H9 (cell line): ENCODE measurements around the gene TCERG1L. TPM values are rescaled to one million over a fixed set of nuclear protein-coding genes. Genes with fewer than 3 reads are reported as not detected.

Source experiments
- DNase-seq: peaks from one replicate; pipeline ENCODE4 v3.0.0-alpha.2; 2017
- H2AFZ ChIP-seq: one replicate; pipeline ENCODE4 v1.6.1; 2013; ENCODE audit warnings: mild to moderate bottlenecking, low read length, control low read depth, moderate library complexity
- H2AK5ac ChIP-seq: 2 replicates; pipeline ENCODE4 v1.6.1; 2013; ENCODE audit warnings: low read length, control low read depth, mixed read lengths; ENCODE audit not compliant: insufficient read length
- H2BK120ac ChIP-seq: one replicate; pipeline ENCODE4 v1.6.1; 2013; ENCODE audit warnings: low read depth, mild to moderate bottlenecking, low read length, control low read depth, inconsistent platforms; ENCODE audit not compliant: poor library complexity, severe bottlenecking
- H2BK12ac ChIP-seq: 2 replicates; pipeline ENCODE4 v1.6.1; 2013; ENCODE audit warnings: low read length, control low read depth, mixed read lengths, low read depth; ENCODE audit not compliant: insufficient read length
- H2BK15ac ChIP-seq: 2 replicates; pipeline ENCODE4 v1.6.1; 2013; ENCODE audit warnings: low read depth, low read length, control low read depth
- H2BK20ac ChIP-seq: one replicate; pipeline ENCODE4 v1.6.1; 2013; ENCODE audit warnings: low read depth, mild to moderate bottlenecking, low read length, control low read depth, inconsistent platforms; ENCODE audit not compliant: poor library complexity, severe bottlenecking
- H2BK5ac ChIP-seq: 2 replicates; pipeline ENCODE4 v1.6.1; 2013; ENCODE audit warnings: low read length, control low read depth, mixed read lengths; ENCODE audit not compliant: insufficient read length
- H3K14ac ChIP-seq: 2 replicates; pipeline ENCODE4 v1.6.1; 2013; ENCODE audit warnings: low read length, control low read depth; ENCODE audit not compliant: insufficient read depth
- H3K18ac ChIP-seq: 2 replicates; pipeline ENCODE4 v1.6.1; 2013; ENCODE audit warnings: low read depth, mild to moderate bottlenecking, mixed read lengths, low read length, control low read depth; ENCODE audit not compliant: insufficient read length
- H3K23ac ChIP-seq: 2 replicates; pipeline ENCODE4 v1.6.1; 2013; ENCODE audit warnings: low read length, control low read depth, mixed read lengths, low read depth; ENCODE audit not compliant: insufficient read length
- H3K23me2 ChIP-seq: 2 replicates; pipeline ENCODE4 v1.6.1; 2013; ENCODE audit warnings: low read depth, mild to moderate bottlenecking, mixed read lengths, low read length, control low read depth; ENCODE audit not compliant: insufficient read length, poor library complexity, severe bottlenecking
- H3K27ac ChIP-seq: 2 replicates; pipeline ENCODE4 v1.5.1; 2013; ENCODE audit warnings: low read length, control low read depth, mixed read lengths, low read depth; ENCODE audit not compliant: insufficient read length
- H3K27me3 ChIP-seq: 2 replicates; pipeline ENCODE4 v1.6.1; 2013; ENCODE audit warnings: low read length, control low read depth, inconsistent platforms; ENCODE audit not compliant: insufficient read depth
- H3K4ac ChIP-seq: 2 replicates; pipeline ENCODE4 v1.6.1; 2013; ENCODE audit warnings: low read depth, mild to moderate bottlenecking, control low read depth, inconsistent platforms, low read length, moderate library complexity
- H3K4me1 ChIP-seq: 2 replicates; pipeline ENCODE4 v1.6.1; 2013; ENCODE audit warnings: low read length, control low read depth, inconsistent platforms; ENCODE audit not compliant: insufficient read depth
- H3K4me2 ChIP-seq: 2 replicates; pipeline ENCODE4 v1.6.1; 2013; ENCODE audit warnings: low read length, control low read depth, mixed read lengths; ENCODE audit not compliant: insufficient read length, insufficient read depth
- H3K56ac ChIP-seq: 2 replicates; pipeline ENCODE4 v1.6.1; 2013; ENCODE audit warnings: low read depth, mild to moderate bottlenecking, mixed read lengths, low read length, control low read depth; ENCODE audit not compliant: insufficient read length
- H3K79me1 ChIP-seq: 2 replicates; pipeline ENCODE4 v1.6.1; 2013; ENCODE audit warnings: low read depth, mild to moderate bottlenecking, moderate library complexity, low read length, control low read depth, inconsistent platforms; ENCODE audit not compliant: insufficient read depth, poor library complexity, severe bottlenecking
- H3K79me2 ChIP-seq: 2 replicates; pipeline ENCODE4 v1.6.1; 2013; ENCODE audit warnings: low read length, control low read depth, inconsistent platforms; ENCODE audit not compliant: insufficient read depth
- H3K9ac ChIP-seq: 2 replicates; pipeline ENCODE4 v1.6.1; 2013; ENCODE audit warnings: low read length, control low read depth, mixed read lengths; ENCODE audit not compliant: insufficient read length; ENCODE audit errors: extremely low read depth
- H3K9me3 ChIP-seq: one replicate; pipeline ENCODE4 v1.6.1; 2013; ENCODE audit warnings: low read depth, low read length, inconsistent platforms; ENCODE audit not compliant: control insufficient read depth
- H3T11ph ChIP-seq: one replicate; pipeline ENCODE4 v1.6.1; 2013; ENCODE audit warnings: mild to moderate bottlenecking, low read length, control low read depth, inconsistent platforms
- H4K20me1 ChIP-seq: one replicate; pipeline ENCODE4 v1.6.1; 2013; ENCODE audit not compliant: control insufficient read depth, insufficient read length, insufficient read depth
- H4K5ac ChIP-seq: 2 replicates; pipeline ENCODE4 v1.6.1; 2013; ENCODE audit warnings: low read depth, mild to moderate bottlenecking, mixed read lengths, low read length, control low read depth; ENCODE audit not compliant: insufficient read length
- H4K8ac ChIP-seq: replicated peaks from 2 replicates; pipeline ENCODE4 v1.6.1; 2013; ENCODE audit warnings: low read length, control low read depth, mixed read lengths, low read depth; ENCODE audit not compliant: insufficient read length
- H4K91ac ChIP-seq: 2 replicates; pipeline ENCODE4 v1.6.1; 2013; ENCODE audit warnings: low read depth, mild to moderate bottlenecking, moderate library complexity, mixed read lengths, low read length, control low read depth; ENCODE audit not compliant: insufficient read length
- H3K27ac Mint-ChIP-seq, 3 experiments: 2 replicates in 2 of 3; 3 replicates in 1 of 3; pipeline ENCODE4 v1.8.0; 2020 to 2021; ENCODE audit warnings: mixed read lengths in 3 of 3, mild to moderate bottlenecking in 1 of 3, moderate library complexity in 1 of 3
- H3K27me3 Mint-ChIP-seq: 2 replicates; pipeline ENCODE4 v1.8.0; 2021; ENCODE audit warnings: low read depth, mild to moderate bottlenecking, moderate library complexity, mixed read lengths
- H3K36me3 Mint-ChIP-seq, 3 experiments: 2 replicates in 2 of 3; 3 replicates in 1 of 3; pipeline ENCODE4 v1.8.0; 2020 to 2021; ENCODE audit warnings: low read depth in 3 of 3, mixed read lengths in 3 of 3; ENCODE audit not compliant: insufficient read depth in 1 of 3
- H3K4me1 Mint-ChIP-seq, 2 experiments: 2 replicates each; pipeline ENCODE4 v1.8.0; 2020; ENCODE audit warnings: mixed read lengths in 2 of 2
- H3K4me3 Mint-ChIP-seq, 2 experiments: 2 replicates in 1 of 2; 3 replicates in 1 of 2; pipeline ENCODE4 v1.8.0; 2020 to 2021; ENCODE audit warnings: mild to moderate bottlenecking in 2 of 2, mixed read lengths in 2 of 2, moderate library complexity in 1 of 2
- H3K9me3 Mint-ChIP-seq, 2 experiments: 2 replicates in 1 of 2; 3 replicates in 1 of 2; pipeline ENCODE4 v1.8.0; 2020; ENCODE audit warnings: mild to moderate bottlenecking in 2 of 2, mixed read lengths in 2 of 2, moderate library complexity in 1 of 2
- CTCF ChIP-seq: fragments of 200-600 bp; sonication (generic); conservative IDR thresholded peaks from 3 replicates; pipeline ENCODE4 v1.8.0; 2021; ENCODE audit warnings: antibody characterized with exemption, mild to moderate bottlenecking
- WGBS: extraction: QIAGEN DNeasy Blood & Tissue Kit; methylation state at CpG from one replicate; pipeline ENCODE4 v1.1.7; 2013; ENCODE audit warnings: missing lambda C conversion rate, low lambda C conversion rate, mixed read lengths; ENCODE audit not compliant: insufficient read length; ENCODE audit errors: extremely low coverage; 5-methylcytosine and 5-hydroxymethylcytosine counted together
- total RNA-seq: library from RNA; stranded (reverse); gene quantifications from 2 replicates; pipeline ENCODE4 v1.2.1, GENCODE V29; 2021

The TCERG1L gene
- total RNA-seq, 1 experiment from 2014 or later = 3.3 TPM

GRCh38 chr10:131174651-131175540, 136.6 kb downstream of the TCERG1L start:
- peak; percentile 28 for DNase-seq
- no peak overlapping the region for H2BK20ac ChIP-seq
- H3K79me1 ChIP-seq = no peaks in the 10 kb centered on the region
- Mint-ChIP-seq H3K9me3 (peaks cover 0 to 2% of the 10 kb centered on the region in 2 experiments; a peak in 1 of 5 replicates), H3K27me3 (no peaks in the 10 kb centered on the region; the same call in 1 of the 2 replicates), H3K4me1 (peaks cover 3 to 16% of the 10 kb centered on the region in 2 experiments), H3K36me3 (no peaks in the 10 kb centered on the region), H3K27ac (peak overlapping the region in 2 of 3 experiments; percentile 13 to 69; a peak in 4 of 7 replicates), H3K4me3 (no peak overlapping the region)
- no peak overlapping the region for H2BK12ac ChIP-seq
- no peaks in the 10 kb centered on the region for H3K4me1 ChIP-seq
- H3K23me2 ChIP-seq = no peaks in the 10 kb centered on the region
- H3K27ac ChIP-seq = no peak overlapping the region
- no peak overlapping the region for H4K8ac ChIP-seq
- TF ChIP-seq CTCF = no peak
- no peak overlapping the region for H3K9ac ChIP-seq
- H3K14ac ChIP-seq = no peak overlapping the region
- H3K9me3 ChIP-seq = no peaks in the 10 kb centered on the region
- H3K23ac ChIP-seq = no peak overlapping the region
- no peak overlapping the region for H2AK5ac ChIP-seq
- no peaks in the 10 kb centered on the region for H3K27me3 ChIP-seq
- no peak overlapping the region for H3K18ac ChIP-seq
- H4K91ac ChIP-seq = no peak overlapping the region
- H3T11ph ChIP-seq = no peak overlapping the region
- no peak overlapping the region for H2BK120ac ChIP-seq
- H3K4ac ChIP-seq = no peak overlapping the region
- no peak overlapping the region for H4K5ac ChIP-seq
- H3K4me2 ChIP-seq = no peak overlapping the region
- no peaks in the 10 kb centered on the region for H4K20me1 ChIP-seq
- no peaks in the 10 kb centered on the region for H3K79me2 ChIP-seq
- no peak overlapping the region for H2BK5ac ChIP-seq
- H3K56ac ChIP-seq = no peak overlapping the region
- H2AFZ ChIP-seq = no peak overlapping the region
- H2BK15ac ChIP-seq = no peak overlapping the region
- no CpG with 5 or more reads among the region's 15 CpGs for WGBS
